HEK293 (cell line): ENCODE data around the gene RPS28.

ENCODE experiments used
- AEBP2 ChIP-seq: fragments of 450-650 bp; formaldehyde crosslinking; IDR thresholded peaks from 2 replicates; pipeline ENCODE4 v1.5.1; 2016; ENCODE audit warnings: missing biosample characterization, missing genetic modification characterization, borderline replicate concordance
- MZF1 ChIP-seq: fragments of 450-650 bp; formaldehyde crosslinking; IDR thresholded peaks from 2 replicates; pipeline ENCODE4 v1.5.1; 2017; ENCODE audit warnings: missing biosample characterization, missing genetic modification characterization, borderline replicate concordance
- PRDM2 ChIP-seq: fragments of 450-650 bp; formaldehyde crosslinking; IDR thresholded peaks from 2 replicates; pipeline ENCODE4 v1.5.1; 2016; ENCODE audit warnings: missing biosample characterization, missing genetic modification characterization, borderline replicate concordance
- YY1 ChIP-seq: fragments of 450-650 bp; formaldehyde crosslinking; IDR thresholded peaks from 2 replicates; pipeline ENCODE4 v1.5.1; 2018; ENCODE audit warnings: missing biosample characterization, missing genetic modification characterization
- ZNF10 ChIP-seq: fragments of 450-650 bp; formaldehyde crosslinking; IDR thresholded peaks from 2 replicates; pipeline ENCODE4 v1.5.1; 2017; ENCODE audit warnings: missing biosample characterization, missing genetic modification characterization
- ZNF174 ChIP-seq: fragments of 450-650 bp; formaldehyde crosslinking; IDR thresholded peaks from 2 replicates; pipeline ENCODE4 v1.5.0; 2017; ENCODE audit warnings: missing biosample characterization, mild to moderate bottlenecking, missing genetic modification characterization
- ZNF18 ChIP-seq: fragments of 450-650 bp; formaldehyde crosslinking; IDR thresholded peaks from 2 replicates; pipeline ENCODE4 v1.5.1; 2016; ENCODE audit warnings: missing biosample characterization, missing genetic modification characterization
- ZNF19 ChIP-seq: fragments of 450-650 bp; formaldehyde crosslinking; IDR thresholded peaks from 2 replicates; pipeline ENCODE4; 2016; ENCODE audit warnings: missing biosample characterization, missing genetic modification characterization, low read depth
- ZNF221 ChIP-seq: fragments of 450-650 bp; formaldehyde crosslinking; IDR thresholded peaks from 2 replicates; pipeline ENCODE4 v1.5.1; 2017; ENCODE audit warnings: missing biosample characterization, missing genetic modification characterization, borderline replicate concordance
- ZNF23 ChIP-seq: fragments of 450-650 bp; formaldehyde crosslinking; IDR thresholded peaks from 2 replicates; pipeline ENCODE4 v1.5.1; 2016; ENCODE audit warnings: missing biosample characterization, missing genetic modification characterization, borderline replicate concordance
- ZNF248 ChIP-seq: fragments of 450-650 bp; formaldehyde crosslinking; IDR thresholded peaks from 2 replicates; pipeline ENCODE4 v1.5.1; 2017; ENCODE audit warnings: missing biosample characterization, missing genetic modification characterization
- ZNF26 ChIP-seq: fragments of 450-650 bp; formaldehyde crosslinking; IDR thresholded peaks from 2 replicates; pipeline ENCODE4 v1.5.1; 2016; ENCODE audit warnings: missing biosample characterization, missing genetic modification characterization
- ZNF433 ChIP-seq: fragments of 450-650 bp; formaldehyde crosslinking; IDR thresholded peaks from 2 replicates; pipeline ENCODE4 v1.5.1; 2016; ENCODE audit warnings: missing biosample characterization, missing genetic modification characterization, low read depth
- ZNF529 ChIP-seq: fragments of 450-650 bp; formaldehyde crosslinking; IDR thresholded peaks from 2 replicates; pipeline ENCODE4 v1.5.1; 2017; ENCODE audit warnings: missing genetic modification characterization, missing biosample characterization; ENCODE audit not compliant: insufficient replicate concordance
- ZNF555 ChIP-seq: fragments of 450-650 bp; formaldehyde crosslinking; conservative IDR thresholded peaks from 2 replicates; pipeline ENCODE4 v1.5.1; 2017; ENCODE audit warnings: missing biosample characterization, mild to moderate bottlenecking, missing genetic modification characterization, inconsistent platforms
- ZNF571 ChIP-seq: fragments of 450-650 bp; formaldehyde crosslinking; IDR thresholded peaks from 2 replicates; pipeline ENCODE4 v1.5.0; 2017; ENCODE audit warnings: missing biosample characterization, missing genetic modification characterization
- ZNF624 ChIP-seq: fragments of 450-650 bp; formaldehyde crosslinking; IDR thresholded peaks from 2 replicates; pipeline ENCODE4 v1.5.1; 2017; ENCODE audit warnings: missing biosample characterization, missing genetic modification characterization
- ZNF645 ChIP-seq: fragments of 450-650 bp; formaldehyde crosslinking; IDR thresholded peaks from 2 replicates; pipeline ENCODE4; 2016; ENCODE audit warnings: missing biosample characterization, missing genetic modification characterization
- ZNF677 ChIP-seq: fragments of 450-650 bp; IDR thresholded peaks from 2 replicates; pipeline ENCODE4 v1.5.0; 2018; ENCODE audit warnings: missing biosample characterization, mild to moderate bottlenecking, missing genetic modification characterization, moderate library complexity
- ZNF707 ChIP-seq: fragments of 450-650 bp; formaldehyde crosslinking; IDR thresholded peaks from 2 replicates; pipeline ENCODE4 v1.5.1; 2016; ENCODE audit warnings: missing biosample characterization, missing genetic modification characterization
- ZNF76 ChIP-seq: fragments of 450-650 bp; formaldehyde crosslinking; IDR thresholded peaks from 2 replicates; pipeline ENCODE4; 2016; ENCODE audit warnings: low read depth, missing biosample characterization, missing genetic modification characterization, borderline replicate concordance
- ZSCAN18 ChIP-seq: fragments of 450-650 bp; formaldehyde crosslinking; IDR thresholded peaks from 2 replicates; pipeline ENCODE4 v1.5.1; 2016; ENCODE audit warnings: missing biosample characterization, missing genetic modification characterization
- ZSCAN4 ChIP-seq: fragments of 450-650 bp; formaldehyde crosslinking; IDR thresholded peaks from 2 replicates; pipeline ENCODE4 v1.5.1; 2017; ENCODE audit warnings: missing biosample characterization, missing genetic modification characterization

RPS28 gene

GRCh38 chr19:8321067-8321985 is at the start of gene RPS28, which contains the start of gene NDUFA7 (continued):
- 0 out of 2 replicates have a peak, but pooled peaks have one; percentile 55 for TF ChIP-seq ZSCAN18
- no peak for TF ChIP-seq ZNF19
- no peak; the same call in 1 of the 2 replicates for TF ChIP-seq ZSCAN4 (tag by site-specific recombination)
- TF ChIP-seq ZNF624 (tag by site-specific recombination) = no peak
- TF ChIP-seq ZNF221 (tag by site-specific recombination) = no peak
- TF ChIP-seq MZF1 = no peak
- no peak for TF ChIP-seq ZNF248 (tag by site-specific recombination)
- TF ChIP-seq ZNF23 (tag by site-specific recombination) = no peak
- TF ChIP-seq PRDM2 (tag by site-specific recombination) = no peak
- no peak for TF ChIP-seq ZNF26
- TF ChIP-seq ZNF433 = no peak
- no peak for TF ChIP-seq ZNF555 (tag by site-specific recombination)
- no peak for TF ChIP-seq AEBP2 (tag by site-specific recombination)
- no peak for TF ChIP-seq ZNF707
- TF ChIP-seq ZNF645 (tag by site-specific recombination) = 0 out of 2 replicates have a peak, but pooled peaks have one; percentile 26
- TF ChIP-seq ZNF18 = peak; percentile 22; the same call in 1 of the 2 replicates
- peak; percentile 95 for TF ChIP-seq YY1 (tag by site-specific recombination)
- no peak for TF ChIP-seq ZNF174 (tag by site-specific recombination)
- peak; percentile 96 for TF ChIP-seq ZNF76
- no peak for TF ChIP-seq ZNF529
- no peak for TF ChIP-seq ZNF571 (tag by site-specific recombination)
- TF ChIP-seq ZNF677 = no peak
- no peak for TF ChIP-seq ZNF10
